ENCODE data around the gene SORCS2. TPM values are rescaled to one million over a fixed set of nuclear protein-coding genes. Genes with fewer than 3 reads are reported as not detected.

Gene SORCS2
- polyA plus RNA-seq, 1 donor from 2014 or later = 1.0 TPM

GRCh38 chr4:7275067-7275466 lies 82.7 kb downstream of the SORCS2 start:
- no peaks in the 10 kb centered on the region for H4K20me1 ChIP-seq (ENCODE audit: insufficient read depth)
- no peak overlapping the region for H3K4me2 ChIP-seq (ENCODE audit: low read length)
- no peak overlapping the region for H3K9ac ChIP-seq (ENCODE audit: low read length)
- no peak overlapping the region for H2AFZ ChIP-seq (ENCODE audit: low read depth, low read length)
- TF ChIP-seq RAD21 (conservative IDR thresholded peaks at IDR 0.05) = no peak
- no peak for TF ChIP-seq TAF1 (IDR thresholded peaks at IDR 0.05; ENCODE audit: low read depth)
- no peak for TF ChIP-seq SMC3 (conservative IDR thresholded peaks at IDR 0.05; ENCODE audit: poor library complexity)
- TF ChIP-seq, protein P1, sequence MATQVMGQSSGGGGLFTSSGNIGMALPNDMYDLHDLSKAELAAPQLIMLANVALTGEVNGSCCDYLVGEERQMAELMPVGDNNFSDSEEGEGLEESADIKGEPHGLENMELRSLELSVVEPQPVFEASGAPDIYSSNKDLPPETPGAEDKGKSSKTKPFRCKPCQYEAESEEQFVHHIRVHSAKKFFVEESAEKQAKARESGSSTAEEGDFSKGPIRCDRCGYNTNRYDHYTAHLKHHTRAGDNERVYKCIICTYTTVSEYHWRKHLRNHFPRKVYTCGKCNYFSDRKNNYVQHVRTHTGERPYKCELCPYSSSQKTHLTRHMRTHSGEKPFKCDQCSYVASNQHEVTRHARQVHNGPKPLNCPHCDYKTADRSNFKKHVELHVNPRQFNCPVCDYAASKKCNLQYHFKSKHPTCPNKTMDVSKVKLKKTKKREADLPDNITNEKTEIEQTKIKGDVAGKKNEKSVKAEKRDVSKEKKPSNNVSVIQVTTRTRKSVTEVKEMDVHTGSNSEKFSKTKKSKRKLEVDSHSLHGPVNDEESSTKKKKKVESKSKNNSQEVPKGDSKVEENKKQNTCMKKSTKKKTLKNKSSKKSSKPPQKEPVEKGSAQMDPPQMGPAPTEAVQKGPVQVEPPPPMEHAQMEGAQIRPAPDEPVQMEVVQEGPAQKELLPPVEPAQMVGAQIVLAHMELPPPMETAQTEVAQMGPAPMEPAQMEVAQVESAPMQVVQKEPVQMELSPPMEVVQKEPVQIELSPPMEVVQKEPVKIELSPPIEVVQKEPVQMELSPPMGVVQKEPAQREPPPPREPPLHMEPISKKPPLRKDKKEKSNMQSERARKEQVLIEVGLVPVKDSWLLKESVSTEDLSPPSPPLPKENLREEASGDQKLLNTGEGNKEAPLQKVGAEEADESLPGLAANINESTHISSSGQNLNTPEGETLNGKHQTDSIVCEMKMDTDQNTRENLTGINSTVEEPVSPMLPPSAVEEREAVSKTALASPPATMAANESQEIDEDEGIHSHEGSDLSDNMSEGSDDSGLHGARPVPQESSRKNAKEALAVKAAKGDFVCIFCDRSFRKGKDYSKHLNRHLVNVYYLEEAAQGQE (IDR thresholded peaks at IDR 0.05; ENCODE audit: borderline replicate concordance) = no peak
- no peak for TF ChIP-seq EP300 (conservative IDR thresholded peaks at IDR 0.05; ENCODE audit: poor library complexity, severe bottlenecking)
- no peak for TF ChIP-seq POLR2AphosphoS5 (IDR thresholded peaks at IDR 0.05)
- TF ChIP-seq MXI1 (conservative IDR thresholded peaks at IDR 0.05; ENCODE audit: poor library complexity, severe bottlenecking) = no peak
- TF ChIP-seq, protein P2, sequence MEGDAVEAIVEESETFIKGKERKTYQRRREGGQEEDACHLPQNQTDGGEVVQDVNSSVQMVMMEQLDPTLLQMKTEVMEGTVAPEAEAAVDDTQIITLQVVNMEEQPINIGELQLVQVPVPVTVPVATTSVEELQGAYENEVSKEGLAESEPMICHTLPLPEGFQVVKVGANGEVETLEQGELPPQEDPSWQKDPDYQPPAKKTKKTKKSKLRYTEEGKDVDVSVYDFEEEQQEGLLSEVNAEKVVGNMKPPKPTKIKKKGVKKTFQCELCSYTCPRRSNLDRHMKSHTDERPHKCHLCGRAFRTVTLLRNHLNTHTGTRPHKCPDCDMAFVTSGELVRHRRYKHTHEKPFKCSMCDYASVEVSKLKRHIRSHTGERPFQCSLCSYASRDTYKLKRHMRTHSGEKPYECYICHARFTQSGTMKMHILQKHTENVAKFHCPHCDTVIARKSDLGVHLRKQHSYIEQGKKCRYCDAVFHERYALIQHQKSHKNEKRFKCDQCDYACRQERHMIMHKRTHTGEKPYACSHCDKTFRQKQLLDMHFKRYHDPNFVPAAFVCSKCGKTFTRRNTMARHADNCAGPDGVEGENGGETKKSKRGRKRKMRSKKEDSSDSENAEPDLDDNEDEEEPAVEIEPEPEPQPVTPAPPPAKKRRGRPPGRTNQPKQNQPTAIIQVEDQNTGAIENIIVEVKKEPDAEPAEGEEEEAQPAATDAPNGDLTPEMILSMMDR (IDR thresholded peaks at IDR 0.05; ENCODE audit: poor library complexity, severe bottlenecking) = no peak
- TF ChIP-seq EZH2 (IDR thresholded peaks at IDR 0.05; ENCODE audit: borderline replicate concordance, insufficient read depth, low read length, poor library complexity, severe bottlenecking) = no peak
- H3K9me2 ChIP-seq (ENCODE audit: insufficient read depth, low read length) = no peaks in the 10 kb centered on the region
- H3K79me2 ChIP-seq (replicated peaks; ENCODE audit: insufficient read depth, low read length) = no peaks in the 10 kb centered on the region
- H3K27ac ChIP-seq (ENCODE audit: low read length) = no peak overlapping the region
- no peaks in the 10 kb centered on the region for H3K9me3 ChIP-seq (ENCODE audit: low read length)
- H3K27me3 ChIP-seq (ENCODE audit: insufficient read depth, low read depth, low read length) = no peaks in the 10 kb centered on the region
- no peak overlapping the region for H3K4me3 ChIP-seq (ENCODE audit: low read length)
- H3F3A ChIP-seq (ENCODE audit: insufficient read depth, low read length, poor library complexity, severe bottlenecking) = no peaks in the 10 kb centered on the region
- H3K36me3 ChIP-seq (ENCODE audit: insufficient read depth, low read length) = no peaks in the 10 kb centered on the region

- H3K9me2 ChIP-seq (ENCODE audit: insufficient read depth, low read length) = no peaks in the 10 kb centered on the region
Observed at GRCh38 chr4:7275490-7276154, 83.3 kb downstream of the SORCS2 start.

More at GRCh38 chr4:7275490-7276154, 83.3 kb downstream of the SORCS2 start:
- H3K9ac ChIP-seq (ENCODE audit: low read length) = no peak overlapping the region
- TF ChIP-seq EP300 (conservative IDR thresholded peaks at IDR 0.05; ENCODE audit: poor library complexity, severe bottlenecking) = no peak
- H3K27me3 ChIP-seq (ENCODE audit: insufficient read depth, low read depth, low read length) = no peaks in the 10 kb centered on the region
- no peaks in the 10 kb centered on the region for H3K79me2 ChIP-seq (replicated peaks; ENCODE audit: insufficient read depth, low read length)
- H3K36me3 ChIP-seq (ENCODE audit: insufficient read depth, low read length) = no peaks in the 10 kb centered on the region
- H3K9me3 ChIP-seq (ENCODE audit: low read length) = no peaks in the 10 kb centered on the region
- H3K27ac ChIP-seq (ENCODE audit: low read length) = no peak overlapping the region
- no peak overlapping the region for H3K4me2 ChIP-seq (ENCODE audit: low read length)
- H3F3A ChIP-seq (ENCODE audit: insufficient read depth, low read length, poor library complexity, severe bottlenecking) = no peaks in the 10 kb centered on the region
- H2AFZ ChIP-seq (ENCODE audit: low read depth, low read length) = no peak overlapping the region
- no peak overlapping the region for H3K4me3 ChIP-seq (ENCODE audit: low read length)
- H4K20me1 ChIP-seq (ENCODE audit: insufficient read depth) = no peaks in the 10 kb centered on the region

All from neural cell (in vitro differentiated cells).